Lung (tissue), 12 donors: Measurements from ENCODE around the gene MET. TPM values are rescaled to one million over a fixed set of nuclear protein-coding genes. Genes with fewer than 3 reads are reported as not detected.

Experiments used
- ATAC-seq: fragments of 200-7000 bp; cut with Tn5 transposase; one replicate; pipeline ENCODE4 v1.9.1; 2020; ENCODE audit warnings: moderate number of reproducible peaks; ENCODE audit not compliant: insufficient read depth, low FRiP score
- DNase-seq, 3 donors: peaks; one replicate each; pipeline ENCODE4 v3.0.0-alpha.2; 2013 to 2017
- H3K27ac ChIP-seq, 2 donors: one replicate each; pipeline ENCODE4 v1.5.1; 2013; ENCODE audit warnings: mild to moderate bottlenecking in 2 of 2, moderate library complexity in 2 of 2, control low read depth in 1 of 2, inconsistent platforms in 1 of 2, low read depth in 1 of 2, low read length in 1 of 2
- H3K27me3 ChIP-seq, 3 donors: one replicate each; pipeline ENCODE4 v1.5.1; 2013; ENCODE audit warnings: low read length in 2 of 3; ENCODE audit not compliant: control insufficient read depth in 3 of 3, insufficient read depth in 3 of 3
- H3K36me3 ChIP-seq, 4 donors: one replicate each; pipeline ENCODE4 v1.5.1; 2013; ENCODE audit warnings: low read length in 4 of 4, mild to moderate bottlenecking in 1 of 4, moderate library complexity in 1 of 4; ENCODE audit not compliant: control insufficient read depth in 4 of 4, insufficient read depth in 4 of 4
- H3K4me1 ChIP-seq, 5 donors: one replicate each; pipeline ENCODE4 v1.5.1; 2013; ENCODE audit warnings: low read length in 5 of 5, mild to moderate bottlenecking in 2 of 5, moderate library complexity in 1 of 5; ENCODE audit not compliant: control insufficient read depth in 5 of 5, insufficient read depth in 5 of 5
- H3K4me3 ChIP-seq: one replicate; pipeline ENCODE4 v1.5.1; 2013; ENCODE audit warnings: mild to moderate bottlenecking, control low read depth, moderate library complexity
- H3K9ac ChIP-seq, 2 donors: one replicate each; pipeline ENCODE4 v1.5.1; 2013; ENCODE audit warnings: low read length in 2 of 2, control low read depth in 1 of 2; ENCODE audit not compliant: insufficient read depth in 1 of 2
- H3K9me3 ChIP-seq, 4 donors: one replicate each; pipeline ENCODE4 v1.5.1; 2013; ENCODE audit warnings: low read length in 3 of 4, mild to moderate bottlenecking in 1 of 4, moderate library complexity in 1 of 4; ENCODE audit not compliant: control insufficient read depth in 4 of 4, insufficient read depth in 3 of 4
- CTCF ChIP-seq: IDR thresholded peaks from 2 replicates; pipeline ENCODE4 v1.5.1; 2012; ENCODE audit warnings: mild to moderate bottlenecking; ENCODE audit errors: control extremely low read depth, extremely low read depth
- WGBS, 2 donors: extraction: QIAGEN DNeasy Blood & Tissue Kit; methylation state at CpG; one replicate each; pipeline ENCODE4 v1.1.7; 2013; 5-methylcytosine and 5-hydroxymethylcytosine counted together
- polyA plus RNA-seq, 2 donors: library from polyadenylated mRNA; stranded (reverse); fragments of 200-250 nt; gene quantifications; one replicate each; pipeline ENCODE4 v1.2.1, GENCODE V29; 2013
- total RNA-seq, 2 donors: library from RNA; depleted of rRNA in 1 of 2; stranded (reverse); fragments of >200 nt in 1 of 2; gene quantifications; one replicate each; pipeline ENCODE4 v1.2.1, GENCODE V29; 2014 to 2021
- donor health status: control.
- donor health status: control.
- donor health status: Bipolar disorder and iron deficiency.
- donor health status: healthy.
- donor health status: DM: yes; HTN: yes; CAD: no.

MET gene
- total and polyA plus RNA-seq, 4 donors, result 16.3 to 106 (median 41.5) TPM

DNA sequence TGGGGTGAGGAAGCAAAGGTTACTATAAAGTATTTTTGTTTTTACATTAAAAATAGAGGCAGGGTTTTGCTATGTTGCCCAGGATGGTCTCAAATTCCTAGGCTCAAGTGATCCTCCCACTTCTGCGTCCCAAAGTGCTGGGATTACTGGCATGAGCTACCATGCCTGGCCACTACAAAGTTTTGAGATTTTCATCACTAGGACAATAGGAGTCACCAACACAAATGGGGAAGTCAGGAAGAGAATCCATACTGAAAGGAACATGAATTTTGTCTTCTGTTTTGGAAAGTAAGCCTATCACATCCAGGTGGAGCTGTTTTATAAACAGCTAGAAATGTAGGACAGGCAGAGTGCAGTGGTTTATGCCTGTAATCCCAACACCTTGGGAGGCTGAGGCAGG, 170.4 kb downstream of the MET start:
- Histone ChIP-seq H3K9ac (no peak overlapping the region), H3K4me3 (no peak overlapping the region), H3K36me3 (no peaks in the 10 kb centered on the region), H3K9me3 (no peaks in the 10 kb centered on the region), H3K4me1 (no peaks in the 10 kb centered on the region), H3K27ac (no peak overlapping the region), H3K27me3 (no peaks in the 10 kb centered on the region)
- TF ChIP-seq CTCF, result no peak
- 80 to 100% methylated on average over 1 of the region's 1 CpG for WGBS, 2 donors
- DNase-seq (no peak), ATAC-seq (no peak)

GRCh38 chr7:116843378-116843777, 171.4 kb downstream of the MET start:
- no peak overlapping the region for H3K9ac ChIP-seq
- no peak overlapping the region for H3K27ac ChIP-seq
- H3K36me3 ChIP-seq, result no peaks in the 10 kb centered on the region
- H3K27me3 ChIP-seq, result no peaks in the 10 kb centered on the region
- 31 to 51% methylated on average over 4 of the region's 4 CpGs for WGBS, 2 donors
- TF ChIP-seq CTCF, result no peak
- ATAC-seq (peak; percentile 62), DNase-seq (no peak)
- H3K4me3 ChIP-seq, result no peak overlapping the region
- H3K9me3 ChIP-seq, result no peaks in the 10 kb centered on the region
- no peaks in the 10 kb centered on the region for H3K4me1 ChIP-seq

Other genes starting within 250 kb of the MET start
- gene CAV2, start 172.5 kb upstream of the MET start, total RNA-seq, result 100 to 1,000 TPM; 143 to 214 TPM
- 10 to 100 TPM; 57.9 to 68.5 TPM for gene CAV2, start 172.5 kb upstream of the MET start, polyA plus RNA-seq
- gene CAV1, start 147.2 kb upstream of the MET start, total RNA-seq, result 100 to 1,000 TPM; 460 to 616 TPM
- gene CAV1, start 147.2 kb upstream of the MET start, polyA plus RNA-seq, result 100 to 1,000 TPM; 121 to 187 TPM
- gene CAPZA2, start 190.4 kb downstream of the MET start, total RNA-seq, result 100 to 1,000 TPM; 175 to 201 TPM
- gene CAPZA2, start 190.4 kb downstream of the MET start, polyA plus RNA-seq, result 100 to 1,000 TPM in 1 of 2 donors, 10 to 100 TPM in 1; 38.4 to 148 TPM